Adrenal gland (tissue), 12 donors: ENCODE data around the gene CDH4. TPM values are rescaled to one million over a fixed set of nuclear protein-coding genes. Genes with fewer than 3 reads are reported as not detected.

ENCODE experiments used
- DNase-seq, 7 donors: peaks; one replicate each; pipeline ENCODE4 v3.0.0-alpha.2; 2019 to 2020
- H3K27ac ChIP-seq, 5 donors: fragments of 200-600 bp; sonication (generic) in 4 of 5; 1 replicate in 3 of 5; 2 replicates in 2 of 5; pipeline versions ENCODE4 v1.5.1 to v1.8.0; 2016 to 2020; ENCODE audit warnings: mild to moderate bottlenecking in 1 of 5
- H3K27me3 ChIP-seq: fragments of 200-600 bp; 2 replicates; pipeline ENCODE4 v1.8.0; 2021
- H3K36me3 ChIP-seq, 2 donors: fragments of 200-600 bp; replicated peaks in 1 of 2; 1 replicate in 1 of 2; 2 replicates in 1 of 2; pipeline versions ENCODE4 v1.5.1 to v1.8.0; 2018 to 2022
- H3K4me1 ChIP-seq, 2 donors: fragments of 200-600 bp; replicated peaks in 1 of 2; 1 replicate in 1 of 2; 2 replicates in 1 of 2; pipeline versions ENCODE4 v1.5.1 to v1.8.0; 2018 to 2021
- H3K4me3 ChIP-seq, 4 donors: fragments of 200-600 bp; sonication (generic) in 3 of 4; one replicate each; pipeline ENCODE4 v1.5.1; 2016 to 2018
- H3K9me3 ChIP-seq, 3 donors: fragments of 200-600 bp; sonication (generic) in 1 of 3; replicated peaks in 1 of 3; 1 replicate in 2 of 3; 2 replicates in 1 of 3; pipeline versions ENCODE4 v1.5.1 to v1.8.0; 2016 to 2021
- POLR2A ChIP-seq, 2 donors: fragments of 450-650 bp; IDR thresholded peaks; one replicate each; pipeline ENCODE4 v1.6.1; 2017; ENCODE audit warnings: antibody characterized with exemption in 2 of 2, mild to moderate bottlenecking in 2 of 2, moderate library complexity in 1 of 2
- WGBS, 4 donors: extraction: QIAGEN DNeasy Blood & Tissue Kit in 2 of 4; methylation state at CpG; one replicate each; pipeline versions ENCODE4 v1.1.5 to v1.1.7; 2013 to 2017; 5-methylcytosine and 5-hydroxymethylcytosine counted together
- intact Hi-C, 2 donors: fragments of 100-400 bp; cut with DNase I; formaldehyde crosslinking; loops; one replicate each; pipeline versions ENCODE4 v1.14.1 to v1.15.0; 2022 to 2023
- polyA plus RNA-seq, 3 donors: library from polyadenylated mRNA; stranded (reverse); fragments of 200-250 nt in 2 of 3; fragments of 350-450 nt in 1 of 3; fragmentation: Illumina TruSeq in 1 of 3; extraction: RNeasy Lipid Tissue Mini Kit (QIAGEN cat#74804) in 1 of 3; gene quantifications; one replicate each; pipeline ENCODE4 v1.2.3, GENCODE V29; 2013 to 2014
- total RNA-seq, 9 donors: library from RNA; depleted of rRNA in 4 of 9; stranded (reverse); fragments of >200 nt in 4 of 9; fragments of 120-200 nt in 1 of 9; fragmentation: NEBNext Ultra II Directional in 1 of 9; extraction: Animal tissue kit (Norgen Biotek cat#: 25700) in 1 of 9; gene quantifications; one replicate each; pipeline versions ENCODE4 v1.1.0 to v1.2.4, GENCODE V29; 2013 to 2023
- TF ChIP-seq, protein P1 (sequence below), 6 experiments: fragments of 450-650 bp in 4 of 6; fragments of 200-600 bp in 2 of 6; sonication (generic) in 1 of 6; IDR thresholded peaks; 1 replicate in 5 of 6; 2 replicates in 1 of 6; pipeline versions ENCODE4 v1.5.1 to v1.8.0; 2016 to 2021; ENCODE audit warnings: antibody characterized with exemption in 6 of 6, mild to moderate bottlenecking in 2 of 6, moderate library complexity in 1 of 6
- donor health status: healthy with polysubstance abuse.
- donor health status: Bipolar disorder and iron deficiency.
- donor health status: DM: yes; HTN: yes; CAD: no.
- donor health status: DM: no; HTN: no; CAD: no.
- donor health status: DM: no; HTN: no; CAD: no.
- donor health status: DM: yes; HTN: yes; CAD: no.

CDH4 gene
- total and polyA plus RNA-seq, 12 donors: 0.08 to 0.53 (median 0.20) TPM; not detected in 3

DNA sequence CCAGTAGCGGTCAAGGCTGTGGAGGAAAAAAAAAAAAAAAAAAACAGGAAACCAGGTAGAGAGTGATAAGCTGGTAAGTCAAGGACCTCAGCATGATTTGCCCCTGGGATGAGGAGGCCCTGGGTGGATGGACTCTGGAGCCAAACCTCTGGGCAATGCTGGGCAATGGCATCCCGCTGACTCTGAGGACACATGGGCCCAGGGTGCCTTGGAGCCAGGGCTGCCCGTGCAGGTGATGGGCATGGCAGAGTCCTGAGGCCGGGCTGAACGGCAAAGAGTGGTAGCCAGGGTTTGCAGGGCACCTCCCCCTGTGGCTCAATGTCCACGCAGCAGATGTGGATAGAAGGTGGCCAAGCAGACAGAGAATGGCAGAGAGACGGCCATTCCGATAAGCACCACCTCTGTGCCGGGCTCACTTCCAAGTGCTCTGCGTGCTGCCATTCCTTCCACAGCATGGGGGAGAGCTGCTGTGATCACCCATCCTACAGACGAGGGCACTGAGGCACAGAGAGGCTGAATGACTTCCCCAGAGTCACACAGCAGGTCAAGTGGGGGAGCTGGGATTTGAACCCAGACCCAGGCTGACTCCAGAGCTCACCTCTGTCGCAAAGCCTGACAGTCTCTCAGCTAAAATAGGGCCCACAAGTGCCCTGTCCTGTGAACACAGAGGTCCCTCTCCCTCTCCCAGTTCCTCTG, 353.9 kb downstream of the CDH4 start:
- TF ChIP-seq POLR2A (IDR thresholded peaks at IDR 0.05): no peak
- TF ChIP-seq, protein P1, sequence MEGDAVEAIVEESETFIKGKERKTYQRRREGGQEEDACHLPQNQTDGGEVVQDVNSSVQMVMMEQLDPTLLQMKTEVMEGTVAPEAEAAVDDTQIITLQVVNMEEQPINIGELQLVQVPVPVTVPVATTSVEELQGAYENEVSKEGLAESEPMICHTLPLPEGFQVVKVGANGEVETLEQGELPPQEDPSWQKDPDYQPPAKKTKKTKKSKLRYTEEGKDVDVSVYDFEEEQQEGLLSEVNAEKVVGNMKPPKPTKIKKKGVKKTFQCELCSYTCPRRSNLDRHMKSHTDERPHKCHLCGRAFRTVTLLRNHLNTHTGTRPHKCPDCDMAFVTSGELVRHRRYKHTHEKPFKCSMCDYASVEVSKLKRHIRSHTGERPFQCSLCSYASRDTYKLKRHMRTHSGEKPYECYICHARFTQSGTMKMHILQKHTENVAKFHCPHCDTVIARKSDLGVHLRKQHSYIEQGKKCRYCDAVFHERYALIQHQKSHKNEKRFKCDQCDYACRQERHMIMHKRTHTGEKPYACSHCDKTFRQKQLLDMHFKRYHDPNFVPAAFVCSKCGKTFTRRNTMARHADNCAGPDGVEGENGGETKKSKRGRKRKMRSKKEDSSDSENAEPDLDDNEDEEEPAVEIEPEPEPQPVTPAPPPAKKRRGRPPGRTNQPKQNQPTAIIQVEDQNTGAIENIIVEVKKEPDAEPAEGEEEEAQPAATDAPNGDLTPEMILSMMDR (IDR thresholded peaks at IDR 0.05): no peak

DNA sequence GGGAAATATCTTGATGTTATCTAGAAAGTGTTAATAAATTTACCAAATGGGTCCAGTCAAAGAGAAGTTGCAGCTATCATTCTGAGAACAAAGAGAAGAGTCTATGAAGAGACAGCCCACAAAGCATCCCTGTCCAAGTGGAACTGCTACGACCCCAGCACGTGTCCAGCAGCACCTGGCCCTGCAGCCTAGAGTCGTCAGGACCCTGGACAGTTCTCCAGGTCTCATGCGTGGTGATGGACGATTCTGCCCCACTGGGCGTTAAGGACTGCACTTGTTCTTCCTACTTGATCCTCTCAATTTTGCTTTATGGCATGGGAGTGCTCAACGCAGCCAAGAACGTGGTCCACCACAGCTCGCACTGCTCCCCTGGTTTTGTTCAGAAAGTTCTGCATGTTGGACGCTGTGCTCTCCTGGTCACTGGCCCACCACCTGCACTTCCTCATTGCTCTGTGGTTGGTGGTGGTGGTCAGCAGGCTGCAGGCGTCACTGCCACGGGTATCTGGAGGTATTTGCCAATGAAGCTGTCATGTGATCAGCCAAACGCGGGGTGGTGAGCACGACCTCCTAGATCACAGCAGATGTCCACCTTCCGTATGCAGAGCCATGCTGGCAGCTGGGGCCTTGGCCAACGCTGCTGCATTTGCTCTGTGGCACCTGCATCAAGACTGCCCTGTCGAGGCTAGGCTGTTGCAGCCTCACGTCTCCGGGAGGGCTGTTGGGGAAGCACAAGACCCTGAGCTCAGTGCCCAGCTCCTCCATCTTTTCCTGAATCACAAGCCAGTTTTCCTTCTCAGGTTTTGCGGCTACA, 356.4 kb downstream of the CDH4 start:
- WGBS, 4 donors: 34 to 62% (median 59%) methylated on average over 11 to 21 of the region's 21 CpGs
- Histone ChIP-seq H3K4me3 (no peak overlapping the region), H3K4me1 (no peaks in the 10 kb centered on the region), H3K36me3 (no peaks in the 10 kb centered on the region), H3K27ac (no peak overlapping the region), H3K27me3 (no peaks in the 10 kb centered on the region), H3K9me3 (no peaks in the 10 kb centered on the region)
- no peak for DNase-seq
- intact Hi-C loops: no loop called here
- TF ChIP-seq POLR2A (IDR thresholded peaks at IDR 0.05): no peak
- TF ChIP-seq, protein P1 (IDR thresholded peaks at IDR 0.05): no peak

More for the DNA sequence above, 353.9 kb downstream of the CDH4 start:
- Histone ChIP-seq H3K27ac (no peak overlapping the region), H3K36me3 (no peaks in the 10 kb centered on the region), H3K4me1 (no peaks in the 10 kb centered on the region), H3K4me3 (no peak overlapping the region), H3K9me3 (no peaks in the 10 kb centered on the region), H3K27me3 (no peaks in the 10 kb centered on the region)
- WGBS, 4 donors: 79 to 84% (median 82%) methylated on average over 11 to 12 of the region's 12 CpGs
- intact Hi-C loops: no loop called here
- DNase-seq: no peak

DNA sequence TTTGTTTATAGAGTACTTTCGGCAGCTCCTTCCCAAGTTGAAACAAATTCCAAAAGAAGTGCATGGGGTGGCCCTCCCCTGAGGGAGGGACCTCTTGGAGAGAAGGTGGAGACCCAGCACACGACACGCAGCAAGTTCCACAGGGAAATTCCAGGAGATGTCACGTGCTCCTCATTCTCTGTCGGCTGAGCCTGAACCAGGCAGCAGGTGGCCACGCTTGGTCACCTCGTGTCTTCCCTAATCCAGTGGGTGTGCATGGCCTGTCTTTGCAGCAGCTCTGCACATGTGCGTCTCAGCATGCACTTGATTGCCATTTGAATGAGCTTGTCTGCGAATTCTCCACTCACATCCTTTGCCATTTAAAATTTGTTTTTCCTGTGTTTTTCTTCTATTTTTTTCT, 357.4 kb downstream of the CDH4 start:
- no peaks in the 10 kb centered on the region for H3K9me3 ChIP-seq
- no peak overlapping the region for H3K27ac ChIP-seq
- intact Hi-C loops: no loop called here
- no peaks in the 10 kb centered on the region for H3K36me3 ChIP-seq
- no peak for DNase-seq
- no peaks in the 10 kb centered on the region for H3K4me1 ChIP-seq
- WGBS, 4 donors: 49 to 69% (median 65%) methylated on average over 9 of the region's 9 CpGs
- no peaks in the 10 kb centered on the region for H3K27me3 ChIP-seq
- no peak for TF ChIP-seq POLR2A (IDR thresholded peaks at IDR 0.05)
- TF ChIP-seq, protein P1 (IDR thresholded peaks at IDR 0.05): no peak
- no peak overlapping the region for H3K4me3 ChIP-seq

DNA sequence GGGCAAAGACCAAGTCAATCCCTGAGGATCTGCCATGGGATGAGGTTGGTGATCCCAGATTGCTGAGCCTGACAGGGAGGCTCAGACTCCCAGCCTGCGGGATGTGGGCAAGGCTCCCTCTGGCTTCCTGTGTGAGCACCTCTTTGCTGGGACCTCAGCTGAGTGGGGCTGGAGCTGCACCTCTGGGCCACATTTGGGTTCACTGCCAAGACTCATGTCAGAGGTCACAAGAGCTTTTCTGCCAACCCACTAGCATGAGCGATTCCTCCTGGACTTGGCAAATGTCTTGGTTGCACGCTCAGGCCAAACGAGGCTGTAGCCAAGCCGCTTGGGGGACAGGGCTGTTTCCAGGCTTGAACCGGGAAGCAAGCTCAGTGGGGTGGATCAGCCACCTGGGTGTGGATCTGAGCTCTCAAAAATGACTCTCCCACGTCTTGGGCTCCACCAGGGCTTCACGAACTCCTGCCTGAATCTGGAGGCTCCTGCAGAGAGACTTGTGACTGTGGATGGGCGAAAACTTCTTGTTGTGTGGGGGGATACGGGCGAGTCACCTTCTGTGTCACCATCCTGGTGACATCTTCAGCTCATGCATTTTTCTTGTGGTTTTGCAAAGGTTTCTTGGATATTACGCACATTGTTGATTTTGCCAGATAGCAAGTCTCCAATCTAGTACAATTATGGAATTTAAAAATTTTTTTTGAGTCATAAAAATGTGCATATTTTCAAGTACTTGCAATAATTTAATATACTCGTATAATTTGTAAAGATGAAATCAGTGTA, 359.5 kb downstream of the CDH4 start:
- H3K4me1 ChIP-seq: no peaks in the 10 kb centered on the region
- H3K36me3 ChIP-seq: no peaks in the 10 kb centered on the region
- DNase-seq: no peak
- no peak overlapping the region for H3K27ac ChIP-seq
- 66 to 71% (median 70%) methylated on average over 6 to 13 of the region's 13 CpGs for WGBS, 4 donors
- no peak overlapping the region for H3K4me3 ChIP-seq
- no peaks in the 10 kb centered on the region for H3K27me3 ChIP-seq
- intact Hi-C loops: no loop called here
- no peaks in the 10 kb centered on the region for H3K9me3 ChIP-seq
- TF ChIP-seq, protein P1 (IDR thresholded peaks at IDR 0.05): no peak
- no peak for TF ChIP-seq POLR2A (IDR thresholded peaks at IDR 0.05)
